Activated naive CD8-positive, alpha-beta T cell treated with anti-CD3 and anti-CD28 coated beads, Interleukin-2, amount 50 U/mL, for 16 hours (primary cell): ENCODE measurements around the gene EID2.
A peak's percentile ranks its signal among the peaks of the same experiment; 100 is the strongest.

Experiments
- DNase-seq: peaks from one replicate; pipeline ENCODE4 v3.0.0-alpha.2; 2020; ENCODE audit warnings: low read depth, low spot score

EID2 gene

DNA sequence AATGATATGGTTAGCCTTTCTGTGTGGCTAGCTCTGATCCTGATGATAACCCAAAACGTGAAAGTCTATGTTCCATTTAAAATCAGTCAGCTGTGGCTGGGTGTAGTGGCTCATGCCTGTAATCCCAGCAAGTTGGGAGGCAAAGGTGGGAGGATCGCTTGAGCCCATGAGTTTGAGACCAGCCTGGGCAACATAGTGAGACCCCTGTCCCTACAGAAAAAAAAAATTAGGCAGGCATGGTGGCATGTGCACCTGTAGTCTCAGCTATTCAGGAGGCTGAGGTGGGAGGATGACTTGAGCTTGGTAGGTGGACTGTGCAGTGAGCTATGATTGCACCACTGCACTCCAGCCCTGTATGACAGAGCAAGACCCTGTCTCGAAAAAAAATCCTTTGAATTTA, 6.2 kb downstream of the EID2 start:
- no peak for DNase-seq

DNA sequence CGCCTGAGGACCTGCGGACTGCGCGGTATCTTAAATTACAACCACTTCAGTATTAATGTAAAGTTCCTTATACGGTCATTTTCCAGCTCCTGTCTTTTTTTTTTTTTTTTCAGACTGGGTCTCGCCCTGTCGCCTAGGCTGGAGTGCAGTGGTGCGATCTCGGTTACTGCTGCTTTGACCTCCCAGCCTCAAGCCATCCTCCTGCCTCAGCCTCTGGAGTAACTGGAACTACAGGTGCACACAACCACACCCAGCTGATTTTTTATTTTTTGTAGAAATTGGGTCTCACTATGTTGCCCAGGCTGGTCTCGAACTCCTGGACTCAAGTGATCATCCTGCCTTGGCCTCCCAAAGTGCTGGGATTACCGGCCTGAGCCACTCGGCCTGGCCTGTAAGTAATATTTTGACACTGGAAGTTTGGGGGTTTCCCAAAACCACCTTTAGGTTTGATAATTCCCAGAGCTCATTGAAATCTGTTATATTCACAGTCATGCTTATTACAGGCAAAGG, 6.9 kb downstream of the EID2 start:
- DNase-seq: no peak

DNA sequence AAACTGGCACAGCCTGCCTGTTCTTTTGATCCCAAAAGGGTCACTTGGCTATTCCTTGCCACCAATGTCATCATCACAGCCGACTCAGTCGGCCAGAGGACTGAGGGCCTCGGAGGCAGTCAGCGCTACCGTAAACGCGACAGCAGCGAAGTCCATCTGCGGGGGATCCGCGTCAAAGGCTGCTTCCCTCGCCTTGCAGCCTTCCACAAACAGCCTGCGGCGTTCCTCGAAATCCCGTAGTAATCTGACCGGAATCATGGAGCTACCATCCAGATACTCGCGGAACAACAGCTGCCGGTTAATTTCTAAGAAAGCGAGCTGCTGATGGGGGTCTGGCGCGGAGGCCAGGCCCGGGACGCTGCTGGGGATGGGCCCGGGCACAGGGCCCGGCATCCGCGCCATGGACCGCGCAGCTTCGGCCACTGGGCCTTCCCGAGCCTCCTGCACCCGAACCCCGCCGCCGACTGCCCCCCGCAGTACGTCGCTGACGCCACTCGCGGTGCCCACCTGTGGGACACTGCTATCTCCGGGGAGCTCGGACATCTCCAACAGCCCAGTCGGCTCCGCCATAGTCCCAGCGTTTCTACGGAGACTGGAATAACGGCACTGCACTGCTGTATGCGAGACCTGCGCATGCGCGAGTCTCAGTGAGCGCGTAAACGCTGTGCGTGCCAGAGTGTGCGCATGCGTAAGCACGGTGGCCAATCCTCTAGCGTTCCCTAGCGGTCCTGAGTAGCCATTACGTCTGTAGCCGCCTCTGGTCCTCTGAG, 7.5 kb downstream of the EID2 start, which contains the start of gene EID2B:
Gene EID2B (minus strand): TSS at position 620 of the 770 bp plus-strand sequence. CDS start 50 bp downstream, at position 570.
- DNase-seq: peak; percentile 85

DNA sequence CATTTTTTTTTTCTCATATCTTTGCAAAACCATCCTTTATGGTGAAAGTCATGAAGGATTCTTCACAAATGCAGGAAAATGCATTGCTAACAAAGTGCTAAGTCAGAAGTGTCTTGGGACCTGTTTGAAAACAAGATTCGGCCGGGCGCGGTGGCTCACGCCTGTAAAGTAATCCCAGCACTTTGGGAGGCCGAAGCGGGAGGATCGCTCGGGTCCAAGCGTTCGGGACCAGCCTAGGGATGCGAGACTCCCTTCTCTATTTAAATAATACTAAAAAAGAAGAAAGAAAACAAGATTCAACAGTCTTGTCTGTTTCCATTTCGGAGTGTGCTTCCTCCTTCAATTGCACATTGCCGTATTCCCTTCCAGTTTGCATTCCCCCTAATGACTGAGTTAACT, 8.1 kb downstream of the EID2 start:
- DNase-seq: no peak

GRCh38 chr19:39525205-39525604, 14.8 kb downstream of the EID2 start:
- DNase-seq: no peak

DNA sequence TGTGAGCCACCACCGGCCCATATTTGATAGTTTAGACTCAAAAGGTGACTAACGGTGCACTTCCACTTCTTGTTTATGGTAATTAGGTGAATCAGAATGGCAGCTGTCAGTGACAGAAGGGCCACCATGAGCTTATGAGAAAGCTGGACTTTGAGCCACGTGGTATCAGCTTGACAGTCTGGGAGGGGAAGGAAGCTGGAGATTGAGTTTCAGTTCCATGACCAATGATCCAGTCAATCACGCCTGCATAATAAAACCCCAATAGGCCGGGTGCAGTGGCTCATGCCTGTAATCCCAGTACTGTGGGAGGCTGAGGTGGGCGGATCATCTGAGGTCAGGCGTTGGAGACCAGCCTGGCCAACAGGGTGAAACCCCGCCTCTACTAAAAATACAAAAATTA, 15.5 kb downstream of the EID2 start:
- DNase-seq: no peak

GRCh38 chr19:39520541-39521484, 19.1 kb downstream of the EID2 start:
- DNase-seq: no peak

GRCh38 chr19:39518975-39519374, 21.0 kb downstream of the EID2 start:
- no peak for DNase-seq

GRCh38 chr19:39518458-39518857, 21.5 kb downstream of the EID2 start:
- no peak for DNase-seq

DNA sequence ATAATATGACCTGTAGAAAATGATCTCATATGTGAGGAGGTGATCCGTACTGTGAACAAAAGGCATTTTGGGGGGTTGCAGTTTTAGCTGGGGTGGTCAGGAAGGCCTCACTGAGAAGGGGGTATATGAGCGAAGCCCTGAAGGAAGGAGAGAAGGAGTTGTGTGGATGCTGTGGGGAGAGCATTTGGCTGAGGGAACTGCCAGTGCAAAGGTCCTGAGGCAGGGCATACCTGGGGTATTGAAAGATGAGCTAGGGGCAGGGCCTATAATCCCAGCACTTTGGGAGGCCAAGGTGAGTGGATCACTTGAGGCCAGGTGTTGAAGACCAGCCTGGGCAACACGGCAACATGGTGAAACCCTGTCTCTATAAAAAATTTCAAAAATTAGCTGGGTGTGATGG, 22.5 kb downstream of the EID2 start:
- DNase-seq: no peak

GRCh38 chr19:39516270-39516669, 23.7 kb downstream of the EID2 start:
- no peak for DNase-seq

GRCh38 chr19:39515551-39516191, 24.3 kb downstream of the EID2 start:
- no peak for DNase-seq

DNA sequence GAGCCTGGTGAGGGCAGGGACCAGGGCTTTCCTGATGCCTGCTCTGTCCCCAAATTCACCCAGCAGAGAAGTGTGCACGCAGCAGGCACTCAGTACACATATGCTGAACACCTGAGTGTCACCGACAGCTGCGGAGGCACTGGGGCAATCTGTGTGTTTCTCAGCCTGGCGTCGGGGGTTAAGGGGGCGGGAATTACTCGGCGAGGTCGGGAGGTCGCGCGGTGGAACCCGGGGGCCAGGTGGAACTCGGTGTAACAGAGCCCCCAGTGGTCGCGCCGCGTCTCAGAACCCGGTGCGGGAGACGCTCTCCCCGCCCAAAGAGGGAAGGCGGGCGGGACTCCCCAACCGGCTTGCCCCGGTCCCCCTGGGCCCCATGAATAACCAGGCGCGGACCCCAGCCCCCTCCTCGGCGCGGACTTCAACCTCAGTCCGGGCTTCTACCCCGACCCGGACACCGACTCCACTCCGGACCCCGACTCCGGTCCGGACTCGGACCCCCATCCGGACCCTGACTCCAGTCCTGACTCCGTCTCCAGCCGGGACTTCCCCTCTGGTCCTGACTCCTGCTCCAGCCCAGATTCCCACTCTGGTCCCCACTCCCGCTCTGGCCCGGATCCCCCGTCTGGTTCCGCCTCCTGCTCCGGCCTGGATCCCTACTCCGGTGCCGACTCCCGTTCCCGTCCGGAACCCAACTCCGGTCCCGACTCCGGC, 25.0 kb downstream of the EID2 start, which contains the start of gene SELENOV:
Gene SELENOV (plus strand): TSS at position 300 of the 711 bp plus-strand sequence. CDS start 74 bp downstream, at position 374.
- no peak for DNase-seq

- no peak for DNase-seq
Observed at GRCh38 chr19:39512988-39513387, 27.0 kb downstream of the EID2 start.

- DNase-seq: no peak
Observed at GRCh38 chr19:39509233-39509632, 30.7 kb downstream of the EID2 start.

- no peak for DNase-seq
Observed at GRCh38 chr19:39508629-39509028, 31.3 kb downstream of the EID2 start.

GRCh38 chr19:39507715-39508364, 32.1 kb downstream of the EID2 start:
- DNase-seq: no peak

DNA sequence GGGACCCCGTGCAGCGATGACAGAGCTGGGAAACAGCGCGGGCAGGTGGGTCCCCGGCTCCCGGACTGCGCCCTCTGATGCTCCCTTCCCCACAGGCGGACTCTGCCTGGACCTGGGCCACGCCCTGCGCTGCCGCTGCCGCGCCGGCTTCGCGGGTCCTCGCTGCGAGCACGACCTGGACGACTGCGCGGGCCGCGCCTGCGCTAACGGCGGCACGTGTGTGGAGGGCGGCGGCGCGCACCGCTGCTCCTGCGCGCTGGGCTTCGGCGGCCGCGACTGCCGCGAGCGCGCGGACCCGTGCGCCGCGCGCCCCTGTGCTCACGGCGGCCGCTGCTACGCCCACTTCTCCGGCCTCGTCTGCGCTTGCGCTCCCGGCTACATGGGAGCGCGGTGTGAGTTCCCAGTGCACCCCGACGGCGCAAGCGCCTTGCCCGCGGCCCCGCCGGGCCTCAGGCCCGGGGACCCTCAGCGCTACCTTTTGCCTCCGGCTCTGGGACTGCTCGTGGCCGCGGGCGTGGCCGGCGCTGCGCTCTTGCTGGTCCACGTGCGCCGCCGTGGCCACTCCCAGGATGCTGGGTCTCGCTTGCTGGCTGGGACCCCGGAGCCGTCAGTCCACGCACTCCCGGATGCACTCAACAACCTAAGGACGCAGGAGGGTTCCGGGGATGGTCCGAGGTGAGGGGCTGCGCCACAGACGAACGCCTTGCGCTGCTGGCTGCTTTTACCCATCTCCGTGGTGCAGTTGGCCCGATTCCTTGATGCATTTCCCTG, 32.8 kb downstream of the EID2 start:
- DNase-seq: peak; percentile 11

GRCh38 chr19:39506598-39506943, 33.4 kb downstream of the EID2 start:
- DNase-seq: no peak
